Amniotic epithelial cell (primary cell): ENCODE data around the gene ZNF611.
"Not testable (repeated sequence)": the region's sequence is repeated elsewhere in the genome, so short reads cannot be mapped to it uniquely, and the experiment has no call there.

Experiments used
- DNase-seq: peaks from one replicate; pipeline ENCODE4 v3.0.0-alpha.2; 2010; ENCODE audit warnings: low read depth

Gene ZNF611

DNA sequence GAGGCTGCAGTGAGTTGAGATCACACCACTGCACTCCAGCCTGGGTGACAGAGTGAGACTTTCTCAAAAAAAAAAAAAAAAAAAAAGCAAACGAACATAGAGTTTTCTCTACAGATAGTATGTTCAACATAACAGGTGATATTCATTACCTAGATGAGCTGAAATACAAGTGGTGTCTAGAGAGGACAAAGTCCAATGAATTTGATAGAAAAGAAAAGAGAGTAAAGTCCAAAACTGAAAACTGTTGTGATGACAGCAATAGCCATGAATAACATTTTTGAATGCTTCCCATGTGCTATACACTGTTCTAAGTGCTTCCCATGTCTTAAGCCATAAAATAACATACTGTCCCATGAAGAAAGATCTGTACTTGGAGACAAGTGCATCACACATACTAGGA lies 53.6 kb downstream of the ZNF611 start:
- DNase-seq = not testable (repeated sequence)

DNA sequence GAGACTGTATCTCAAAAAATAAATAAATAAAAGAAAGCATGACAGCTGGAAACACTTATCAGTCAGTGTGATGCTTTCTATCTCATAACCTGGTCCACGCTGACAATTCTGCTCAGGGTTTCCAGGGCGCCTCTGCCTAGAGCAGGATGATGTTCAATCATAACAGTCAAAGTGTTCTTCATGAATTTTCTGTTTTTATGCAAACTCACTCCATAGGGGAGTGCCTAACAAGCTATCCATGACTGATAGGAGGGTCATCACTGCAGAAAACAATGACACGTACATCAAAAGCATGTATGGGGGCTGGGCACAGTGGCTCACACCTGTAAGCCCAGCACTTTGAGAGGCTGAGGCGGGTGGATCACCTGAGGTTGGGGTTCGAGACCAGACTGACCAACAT lies 55.2 kb downstream of the ZNF611 start:
- DNase-seq = no peak

DNA sequence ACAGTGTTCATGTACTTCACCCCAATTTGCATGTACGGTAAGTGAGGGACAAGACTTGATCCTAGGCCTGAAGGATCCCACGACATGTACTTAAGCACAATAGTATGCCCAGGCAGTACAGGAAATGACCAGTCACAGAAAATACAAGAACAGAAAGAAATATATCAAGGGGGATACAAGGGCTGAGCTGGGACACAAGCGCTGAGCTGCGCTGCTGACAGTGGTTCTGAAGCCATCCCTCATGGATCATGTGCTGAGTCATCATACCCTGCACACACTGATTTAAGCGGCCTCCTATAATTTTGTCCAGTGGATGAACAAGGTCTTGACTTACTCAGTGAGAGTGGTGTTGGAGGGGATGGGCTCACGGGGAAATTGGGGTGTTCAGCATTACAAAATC lies 59.6 kb downstream of the ZNF611 start:
- not testable (repeated sequence) for DNase-seq

DNA sequence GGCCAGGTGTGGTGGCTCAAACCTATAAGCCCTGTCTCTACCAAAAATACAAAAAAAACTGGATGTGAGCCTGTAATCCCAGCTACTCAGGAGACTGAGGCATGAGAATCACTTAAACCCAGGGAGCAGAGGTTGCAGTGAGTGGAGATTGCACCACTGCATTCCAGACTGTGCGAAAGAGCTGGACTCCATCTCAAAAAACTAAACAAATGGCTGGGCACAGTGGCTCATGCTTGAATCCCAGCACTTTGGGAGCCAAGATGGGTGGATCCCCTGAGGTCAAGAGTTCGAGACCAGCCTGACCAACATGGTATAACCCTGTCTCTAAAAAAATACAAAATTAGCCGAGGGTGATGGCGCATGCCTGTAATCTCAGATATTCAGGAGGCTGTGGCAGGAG lies 61.8 kb downstream of the ZNF611 start:
- DNase-seq = peak; percentile 69

DNA sequence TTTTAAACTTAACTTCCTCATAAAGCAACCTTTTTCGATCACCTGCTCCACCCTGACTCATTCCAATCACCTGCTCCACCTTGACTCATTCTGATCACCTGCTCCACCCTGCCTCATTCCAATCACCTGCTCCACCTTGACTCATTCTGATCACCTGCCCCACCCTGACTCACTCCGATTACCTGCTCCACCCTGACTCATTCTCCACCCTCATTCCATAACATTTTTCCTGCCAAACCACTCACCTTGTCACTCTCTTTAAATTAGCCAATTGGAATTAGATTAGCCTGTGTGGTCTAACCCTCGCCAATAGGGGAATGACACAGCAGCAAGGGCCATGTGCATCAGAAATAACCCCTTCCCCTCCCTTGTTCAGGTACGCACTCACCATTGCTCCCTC lies 64.8 kb downstream of the ZNF611 start:
- DNase-seq = no peak

DNA sequence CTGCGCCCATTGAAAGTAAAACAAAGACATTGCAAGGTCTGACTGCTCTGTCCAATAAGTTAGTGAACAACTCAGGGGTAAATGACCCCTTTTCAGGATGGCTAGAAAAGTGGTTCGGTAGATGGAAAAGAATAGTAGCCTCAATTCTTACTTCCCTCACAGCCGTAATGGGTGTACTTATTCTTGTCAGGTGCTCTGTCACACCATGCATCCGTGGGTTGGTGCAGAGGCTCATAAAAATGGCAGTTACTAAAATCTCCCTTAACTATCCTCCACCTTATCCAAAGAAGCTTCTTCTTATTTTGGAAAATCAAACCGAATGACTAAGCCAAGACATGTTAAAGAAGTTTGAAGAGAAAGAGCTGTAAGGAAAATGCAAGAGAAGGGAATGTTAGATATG lies 65.3 kb downstream of the ZNF611 start:
- DNase-seq = no peak

DNA sequence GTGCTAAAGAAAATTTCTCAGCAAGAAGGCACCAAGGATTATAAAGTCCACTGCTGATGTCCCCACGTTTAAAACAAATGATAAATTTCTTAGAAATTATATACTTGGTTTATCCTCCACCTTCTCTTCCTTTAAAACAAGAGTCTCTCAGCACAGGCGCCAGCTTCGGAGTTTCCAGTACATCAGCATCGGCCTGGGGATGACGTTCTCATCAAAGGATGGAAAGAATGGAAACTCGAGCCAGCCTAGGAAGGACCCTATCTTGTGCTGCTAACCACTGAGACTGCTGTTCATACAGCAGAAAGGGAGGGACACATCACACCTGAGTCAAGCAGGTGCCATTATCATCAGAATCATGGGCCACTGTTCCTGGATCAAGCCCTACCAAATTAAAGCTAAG lies 66.9 kb downstream of the ZNF611 start:
- no peak for DNase-seq

DNA sequence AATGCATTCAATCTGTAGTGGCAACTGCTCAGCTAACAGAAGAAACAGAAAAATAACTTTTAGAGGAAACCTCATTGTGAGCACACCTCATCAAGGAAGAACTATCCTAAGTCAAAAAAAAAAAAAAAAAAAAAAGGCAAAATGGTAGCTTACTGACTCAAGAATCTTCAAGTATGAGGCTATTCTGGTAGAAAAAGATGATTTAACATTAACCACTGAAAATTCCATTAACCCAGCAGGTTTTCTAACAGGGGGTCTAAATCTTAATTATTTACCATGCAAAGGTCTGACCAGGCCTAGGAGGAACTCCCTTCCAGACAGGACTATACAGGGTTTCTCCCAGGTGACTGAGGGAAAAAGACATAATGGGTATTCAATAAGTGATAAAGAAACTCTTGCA lies 68.3 kb downstream of the ZNF611 start:
- DNase-seq = no peak

DNA sequence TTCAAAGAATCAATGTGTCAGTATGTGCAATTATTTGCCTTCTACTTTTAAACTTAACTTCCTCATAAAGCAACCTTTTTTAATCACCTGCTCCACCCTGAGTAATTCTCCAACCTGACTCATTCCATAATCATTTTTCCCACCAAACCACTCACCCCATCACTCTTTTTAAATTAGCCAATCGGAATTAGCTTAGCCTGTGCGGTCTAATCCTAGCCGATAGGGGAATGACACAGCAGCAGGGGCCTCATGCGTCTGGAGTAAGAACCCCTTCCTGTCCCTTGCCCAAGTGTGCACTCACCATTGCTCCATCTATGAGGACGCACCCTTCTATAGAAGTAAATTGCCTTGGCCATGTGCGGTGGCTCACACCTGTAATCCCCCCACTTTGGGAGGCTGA lies 69.3 kb downstream of the ZNF611 start:
- peak; percentile 89 for DNase-seq

DNA sequence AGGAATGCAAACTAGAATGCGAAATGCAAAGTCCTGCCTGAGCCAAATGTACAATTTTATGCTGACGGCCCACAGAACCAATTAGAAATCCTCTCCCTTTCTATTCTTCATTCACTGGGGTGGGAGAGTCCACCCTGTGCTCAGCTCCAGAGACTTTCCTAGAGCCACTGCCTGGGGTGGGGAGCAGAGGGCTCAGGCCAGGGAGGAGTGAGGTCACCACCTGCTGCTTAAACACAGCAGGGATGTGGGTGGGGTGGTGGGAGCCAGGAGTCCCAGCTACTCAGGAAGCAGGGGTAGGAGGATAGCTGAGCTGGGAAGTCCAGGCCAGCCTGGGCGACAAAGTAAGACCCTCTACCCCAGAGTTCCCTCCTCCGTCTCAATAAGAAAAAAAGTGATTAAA lies 69.8 kb downstream of the ZNF611 start:
- no peak for DNase-seq

DNA sequence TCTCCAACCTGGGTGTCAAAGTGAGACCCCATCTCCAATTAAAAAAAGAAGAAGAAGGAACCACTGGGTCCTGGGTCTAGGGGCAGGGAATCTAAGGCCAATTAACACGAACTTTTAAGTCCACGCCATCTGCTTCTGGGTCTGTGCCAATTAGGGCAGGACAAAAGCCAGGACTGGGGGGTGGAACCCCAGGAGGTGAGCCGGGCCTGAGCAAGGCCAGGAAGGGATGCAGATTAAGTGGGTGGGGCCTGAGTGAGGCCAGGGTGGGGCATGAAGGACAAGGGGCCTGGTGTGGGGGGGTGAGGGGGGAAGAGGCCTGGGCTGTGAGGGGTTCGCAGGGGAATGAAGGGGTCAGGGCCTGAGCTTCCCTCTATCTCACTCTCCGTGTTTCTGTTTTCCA lies 70.4 kb downstream of the ZNF611 start:
- DNase-seq = no peak

DNA sequence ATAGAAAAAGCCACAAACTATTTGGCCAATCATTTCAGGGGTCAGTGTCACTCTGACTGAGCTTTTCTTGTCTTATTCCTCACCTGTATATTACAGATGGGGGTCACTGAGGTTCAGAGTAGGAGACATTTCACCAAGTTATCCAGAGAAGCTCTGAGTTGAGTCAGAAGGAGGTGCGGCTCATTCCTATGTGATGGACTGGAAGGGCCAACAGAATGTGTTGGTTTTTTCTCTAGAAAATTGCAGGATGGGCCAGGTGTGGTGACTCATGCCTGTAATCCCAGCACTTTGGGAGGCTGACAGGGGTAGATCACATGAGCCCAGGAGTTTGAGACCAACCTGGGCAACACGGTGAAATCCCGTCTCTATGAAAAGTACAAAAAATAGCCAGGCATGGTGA lies 72.2 kb downstream of the ZNF611 start:
- DNase-seq = no peak

DNA sequence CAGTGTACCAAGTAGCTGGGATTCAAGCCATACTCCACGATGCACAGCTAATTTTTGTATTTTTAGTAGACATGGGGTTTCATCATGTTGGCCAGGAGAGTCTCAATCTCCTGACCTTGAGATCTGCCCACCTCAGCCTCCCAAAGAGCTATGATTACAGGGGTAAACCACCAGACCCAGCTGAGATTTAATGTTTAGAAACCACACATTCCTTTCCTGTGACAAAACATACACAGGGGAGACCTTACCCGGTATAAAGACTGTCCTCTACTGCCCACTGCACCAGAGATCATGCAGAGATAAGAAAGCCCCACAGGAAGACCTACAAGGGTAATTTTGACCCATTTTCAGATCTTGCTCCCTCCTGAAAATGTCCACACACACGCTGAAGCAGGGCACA lies 73.9 kb downstream of the ZNF611 start:
- peak; percentile 56 for DNase-seq

DNA sequence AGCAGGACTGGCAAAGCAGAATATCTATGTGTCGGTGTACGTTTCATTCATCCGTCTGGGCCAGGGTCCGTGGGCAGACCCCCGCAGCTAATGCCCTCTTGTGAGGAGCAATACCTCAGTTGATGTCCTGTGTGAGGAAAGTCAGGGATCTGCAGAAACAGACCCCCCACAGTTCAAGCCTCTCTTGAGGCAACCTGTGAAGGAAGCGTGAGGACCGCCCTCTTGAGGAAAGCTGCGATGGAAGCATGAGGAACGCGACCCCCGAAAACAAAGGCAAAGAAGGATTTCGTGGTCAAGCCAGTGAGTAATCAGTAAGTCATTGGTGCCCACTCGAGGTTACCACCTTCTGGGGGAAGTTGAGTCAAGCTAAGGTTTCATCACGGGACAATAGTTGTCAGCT lies 75.8 kb downstream of the ZNF611 start:
- DNase-seq = no peak

DNA sequence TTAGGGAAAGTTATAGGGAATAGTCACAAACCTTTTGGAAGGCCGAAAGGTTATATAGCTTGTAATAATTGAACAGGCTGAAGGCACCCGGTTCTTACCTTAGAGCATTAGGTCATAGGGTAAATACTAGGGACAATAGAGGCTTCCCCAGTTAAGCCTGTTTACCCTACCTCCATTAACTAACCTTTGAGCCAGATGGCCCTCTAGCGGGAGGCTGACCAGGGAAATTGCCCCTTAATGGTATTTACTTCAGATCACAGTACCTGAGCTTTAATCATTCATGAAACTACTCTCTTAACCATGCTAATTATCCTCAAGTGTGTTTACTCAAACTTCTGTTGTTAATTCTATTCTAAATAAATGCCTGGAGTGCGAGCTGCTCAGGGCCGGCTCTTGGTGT lies 76.2 kb downstream of the ZNF611 start:
- DNase-seq = no peak

DNA sequence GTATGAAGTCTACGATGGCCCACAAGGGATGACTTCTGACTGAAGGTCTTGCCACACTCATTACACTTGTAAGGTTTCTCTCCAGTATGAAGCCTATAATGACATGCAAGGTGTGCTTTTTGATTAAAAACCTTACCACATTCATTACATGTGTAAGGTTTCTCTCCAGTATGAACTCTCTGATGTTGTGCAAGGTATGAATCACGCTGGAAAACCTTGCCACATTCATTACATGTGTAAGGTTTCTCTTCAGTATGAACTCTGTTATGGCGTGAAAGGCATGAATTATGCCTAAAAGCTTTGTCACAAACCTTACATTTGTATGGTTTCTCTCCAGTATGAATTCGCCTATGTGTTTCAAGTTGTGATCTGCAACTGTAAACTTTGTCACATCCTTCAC lies 81.7 kb downstream of the ZNF611 start:
- peak; percentile 29 for DNase-seq
